CD8-positive, alpha-beta memory T cell (primary cell): ENCODE measurements around the gene IL24. TPM values are rescaled to one million over a fixed set of nuclear protein-coding genes. Genes with fewer than 3 reads are reported as not detected.
"Not testable (repeated sequence)": the region's sequence is repeated elsewhere in the genome, so short reads cannot be mapped to it uniquely, and the experiment has no call there.

Source experiments
- CTCF ChIA-PET: fragments of 350-600 bp; sonication (Branson Sonifier 250); formaldehyde crosslinking; loops from one replicate; lab custom pipeline; 2021; ENCODE audit warnings: antibody characterized with exemption; lab: Charles Lee
- POLR2A ChIA-PET: fragments of 350-600 bp; sonication (Branson Sonifier 250); formaldehyde crosslinking; loops from one replicate; lab custom pipeline; 2021; ENCODE audit warnings: antibody characterized with exemption; lab: Charles Lee
- DNase-seq, 5 donors: peaks; one replicate each; pipeline versions ENCODE4 v3.0.0 to v3.0.0-alpha.2; 2020 to 2022; ENCODE audit warnings: mixed read lengths in 1 of 5
- H3K27ac ChIP-seq: one replicate; pipeline ENCODE4 v1.7.0; 2013; ENCODE audit warnings: low read depth, mild to moderate bottlenecking, low read length, moderate library complexity
- H3K27me3 ChIP-seq: 2 replicates; pipeline ENCODE4 v1.7.0; 2013; ENCODE audit warnings: low read length, mild to moderate bottlenecking; ENCODE audit not compliant: insufficient read depth, poor library complexity, severe bottlenecking
- H3K36me3 ChIP-seq: 2 replicates; pipeline ENCODE4 v1.7.0; 2013; ENCODE audit warnings: mild to moderate bottlenecking, low read length, moderate library complexity; ENCODE audit not compliant: insufficient read depth
- H3K4me1 ChIP-seq: 2 replicates; pipeline ENCODE4 v1.7.0; 2013; ENCODE audit warnings: mild to moderate bottlenecking, low read length, moderate library complexity; ENCODE audit not compliant: insufficient read depth
- H3K4me3 ChIP-seq: 2 replicates; pipeline ENCODE4 v1.7.0; 2013; ENCODE audit warnings: mild to moderate bottlenecking, low read length
- H3K9me3 ChIP-seq: 2 replicates; pipeline ENCODE4 v1.7.0; 2013; ENCODE audit warnings: mild to moderate bottlenecking, low read length
- H3K27ac Mint-ChIP-seq, 8 donors: one replicate each; pipeline ENCODE4 v1.8.0; 2020 to 2021; ENCODE audit warnings: mixed read lengths in 8 of 8, mild to moderate bottlenecking in 6 of 8, inconsistent platforms in 3 of 8, moderate library complexity in 3 of 8
- H3K27me3 Mint-ChIP-seq, 2 donors: one replicate each; pipeline ENCODE4 v1.8.0; 2020 to 2021; ENCODE audit warnings: mixed read lengths in 2 of 2, mild to moderate bottlenecking in 1 of 2, moderate library complexity in 1 of 2
- H3K36me3 Mint-ChIP-seq, 3 donors: one replicate each; pipeline ENCODE4 v1.8.0; 2020 to 2021; ENCODE audit warnings: mixed read lengths in 3 of 3, inconsistent platforms in 1 of 3, mild to moderate bottlenecking in 1 of 3
- H3K4me1 Mint-ChIP-seq, 3 donors: one replicate each; pipeline ENCODE4 v1.8.0; 2020 to 2021; ENCODE audit warnings: mixed read lengths in 3 of 3, inconsistent platforms in 1 of 3, mild to moderate bottlenecking in 1 of 3
- H3K4me3 Mint-ChIP-seq, 7 donors: one replicate each; pipeline ENCODE4 v1.8.0; 2020 to 2021; ENCODE audit warnings: mixed read lengths in 7 of 7, mild to moderate bottlenecking in 6 of 7, moderate library complexity in 4 of 7, inconsistent platforms in 2 of 7
- H3K9me3 Mint-ChIP-seq, 5 donors: one replicate each; pipeline ENCODE4 v1.8.0; 2020 to 2022; ENCODE audit warnings: mixed read lengths in 5 of 5, mild to moderate bottlenecking in 3 of 5, moderate library complexity in 2 of 5, inconsistent platforms in 1 of 5
- polyA plus RNA-seq: library from polyadenylated mRNA; unstranded; fragments of 300-500 nt; fragmentation: Illumina TruSeq; gene quantifications from one replicate; pipeline ENCODE4 v1.2.3, GENCODE V29; 2021
- total RNA-seq, 2 experiments: library from RNA; stranded (reverse); gene quantifications; one replicate each; pipeline ENCODE4 v1.2.3, GENCODE V29; 2021

The IL24 gene
- total and polyA plus RNA-seq, 3 experiments from 2014 or later: 2.0 to 22.5 (median 2.9) TPM

- H3K9me3 Mint-ChIP-seq: no peaks in the 10 kb centered on the region
- Histone ChIP-seq H3K4me1 (peaks cover 59% of the 10 kb centered on the region), H3K9me3 (no peaks in the 10 kb centered on the region), H3K27ac (peak overlapping the region; percentile 71), H3K36me3 (no peaks in the 10 kb centered on the region), H3K27me3 (no peaks in the 10 kb centered on the region), H3K4me3 (peak overlapping the region; percentile 81)
- H3K27me3 Mint-ChIP-seq: no peaks in the 10 kb centered on the region
- POLR2A ChIA-PET: interaction anchor here (0.7 to 3.7 kb wide), 9 partner anchors 8 to 399 kb away, joined by 3 to 25 read pairs (median 5); partner anchors contain the start of gene CD55
- peaks cover 30 to 36% (median 34%) of the 10 kb centered on the region in 3 donors for H3K4me1 Mint-ChIP-seq
- H3K36me3 Mint-ChIP-seq: peaks cover 15 to 34% (median 20%) of the 10 kb centered on the region in 3 donors
- CTCF ChIA-PET: interaction anchor here (0.6 to 3.5 kb wide), 12 partner anchors 10 to 196 kb away, joined by 3 to 74 read pairs (median 4); no protein-coding TSS in a partner anchor
- DNase-seq: no peak
- peak overlapping the region in 1 of 8 donors; percentile 88 for H3K27ac Mint-ChIP-seq
- H3K4me3 Mint-ChIP-seq: no peak overlapping the region
These were observed 25.3 kb downstream of the IL24 start for GRCh38 chr1:206922524-206922923.

- CTCF ChIA-PET: interaction anchor here (0.8 to 3.5 kb wide), 9 partner anchors 9 to 197 kb away, joined by 3 to 74 read pairs (median 5); no protein-coding TSS in a partner anchor
- no peaks in the 10 kb centered on the region for H3K36me3 ChIP-seq
- Mint-ChIP-seq H3K9me3 (no peaks in the 10 kb centered on the region), H3K27me3 (no peaks in the 10 kb centered on the region), H3K4me3 (no peak overlapping the region), H3K27ac (no peak overlapping the region), H3K36me3 (peaks cover 10 to 28% (median 14%) of the 10 kb centered on the region in 3 donors), H3K4me1 (peaks cover 29 to 36% (median 31%) of the 10 kb centered on the region in 3 donors)
- no peaks in the 10 kb centered on the region for H3K27me3 ChIP-seq
- DNase-seq: peak; percentile 36 to 90 (median 78)
- H3K4me1 ChIP-seq: peaks cover 51% of the 10 kb centered on the region
- H3K4me3 ChIP-seq: peak overlapping the region; percentile 81
- H3K27ac ChIP-seq: peak overlapping the region; percentile 71
- POLR2A ChIA-PET: interaction anchor here (2.0 to 3.7 kb wide), 2 partner anchors 9 to 15 kb away, joined by 8 to 22 read pairs; no protein-coding TSS in a partner anchor
- no peaks in the 10 kb centered on the region for H3K9me3 ChIP-seq
These were observed 26.0 kb downstream of the IL24 start for GRCh38 chr1:206923009-206923960.

GRCh38 chr1:206923961-206924557 lies 26.8 kb downstream of the IL24 start:
- ChIA-PET POLR2A (interaction anchor here (1.5 to 3.7 kb wide), 3 partner anchors 15 to 189 kb away, joined by 5 to 22 read pairs (median 5); no protein-coding TSS in a partner anchor), CTCF (interaction anchor here (0.8 to 10.0 kb wide), 9 partner anchors 9 to 198 kb away, joined by 3 to 138 read pairs (median 5); partner anchors contain the start of gene IL20)
- H3K27me3 Mint-ChIP-seq, DNase-seq, H3K9me3 Mint-ChIP-seq, H3K27ac Mint-ChIP-seq, H3K36me3 ChIP-seq, H3K9me3 ChIP-seq, H3K4me3 Mint-ChIP-seq, H3K27me3 ChIP-seq: not testable (repeated sequence)
- Mint-ChIP-seq H3K36me3 (peaks cover 7 to 23% (median 13%) of the 10 kb centered on the region in 3 donors), H3K4me1 (peaks cover 24 to 32% (median 27%) of the 10 kb centered on the region in 3 donors)
- H3K4me1 ChIP-seq: peaks cover 44% of the 10 kb centered on the region
- peak overlapping the region; percentile 81 for H3K4me3 ChIP-seq
- H3K27ac ChIP-seq: peak overlapping the region; percentile 7

GRCh38 chr1:206924592-206925105 lies 27.4 kb downstream of the IL24 start:
- Mint-ChIP-seq H3K27ac (no peak overlapping the region), H3K36me3 (peaks cover 7 to 20% (median 13%) of the 10 kb centered on the region in 3 donors), H3K9me3 (no peaks in the 10 kb centered on the region), H3K27me3 (no peaks in the 10 kb centered on the region), H3K4me3 (no peak overlapping the region), H3K4me1 (peaks cover 26 to 32% (median 29%) of the 10 kb centered on the region in 3 donors)
- peak overlapping the region; percentile 7 for H3K27ac ChIP-seq
- CTCF ChIA-PET: interaction anchor here (0.8 to 10.0 kb wide), 11 partner anchors 9 to 198 kb away, joined by 3 to 138 read pairs (median 5); partner anchors contain the start of gene IL20
- peak overlapping the region; percentile 81 for H3K4me3 ChIP-seq
- peak in 1 of 5 donors; percentile 56 for DNase-seq
- no peaks in the 10 kb centered on the region for H3K9me3 ChIP-seq
- H3K27me3 ChIP-seq: no peaks in the 10 kb centered on the region
- POLR2A ChIA-PET: interaction anchor here (0.9 to 1.5 kb wide), 5 partner anchors 16 to 397 kb away, joined by 3 to 5 read pairs (median 3); partner anchors contain the start of gene CD55
- peaks cover 45% of the 10 kb centered on the region for H3K4me1 ChIP-seq
- no peaks in the 10 kb centered on the region for H3K36me3 ChIP-seq

- Histone ChIP-seq H3K36me3 (no peaks in the 10 kb centered on the region), H3K4me3 (no peak overlapping the region), H3K4me1 (peaks cover 51% of the 10 kb centered on the region), H3K27ac (peak overlapping the region; percentile 27), H3K9me3 (no peaks in the 10 kb centered on the region), H3K27me3 (no peaks in the 10 kb centered on the region)
- Mint-ChIP-seq H3K9me3 (no peaks in the 10 kb centered on the region), H3K27ac (no peak overlapping the region), H3K4me3 (no peak overlapping the region), H3K36me3 (peaks cover 3 to 16% (median 8%) of the 10 kb centered on the region in 3 donors), H3K4me1 (peaks cover 28 to 35% (median 29%) of the 10 kb centered on the region in 3 donors), H3K27me3 (no peaks in the 10 kb centered on the region)
- DNase-seq: peak; percentile 32 to 83 (median 63)
- CTCF ChIA-PET: interaction anchor here (0.8 to 10.0 kb wide), 11 partner anchors 8 to 199 kb away, joined by 3 to 138 read pairs (median 5); partner anchors contain the start of gene IL20
- POLR2A ChIA-PET: interaction anchor here (0.5 to 1.5 kb wide), 8 partner anchors 13 to 396 kb away, joined by 3 to 7 read pairs (median 4); partner anchors contain the start of gene CD55
These were observed 28.0 kb downstream of the IL24 start for GRCh38 chr1:206925106-206925736.

GRCh38 chr1:206926286-206926685 lies 29.0 kb downstream of the IL24 start:
- Mint-ChIP-seq H3K4me3 (no peak overlapping the region), H3K4me1 (peaks cover 31 to 39% (median 32%) of the 10 kb centered on the region in 3 donors), H3K27ac (peak overlapping the region in 5 of 8 donors; percentile 47 to 80 (median 69)), H3K36me3 (peaks cover 0 to 6% (median 0%) of the 10 kb centered on the region in 3 donors), H3K9me3 (no peaks in the 10 kb centered on the region), H3K27me3 (no peaks in the 10 kb centered on the region)
- no peak for DNase-seq
- Histone ChIP-seq H3K9me3 (no peaks in the 10 kb centered on the region), H3K36me3 (no peaks in the 10 kb centered on the region), H3K4me3 (no peak overlapping the region), H3K4me1 (peaks cover 61% of the 10 kb centered on the region), H3K27ac (no peak overlapping the region), H3K27me3 (no peaks in the 10 kb centered on the region)
- ChIA-PET POLR2A (interaction anchor here (0.8 kb wide), 1 partner anchor 9 kb away, joined by 3 read pairs; no protein-coding TSS in a partner anchor), CTCF (interaction anchor here (0.9 to 10.0 kb wide), 6 partner anchors 10 to 192 kb away, joined by 3 to 138 read pairs (median 6); no protein-coding TSS in a partner anchor)
